DMS79 (cell line): Measurements from ENCODE around the gene CTNNA2.

Experiments
- DNase-seq: peaks from one replicate; lab custom pipeline; 2025; lab: John Stamatoyannopoulos, UW

CTNNA2 gene

DNA sequence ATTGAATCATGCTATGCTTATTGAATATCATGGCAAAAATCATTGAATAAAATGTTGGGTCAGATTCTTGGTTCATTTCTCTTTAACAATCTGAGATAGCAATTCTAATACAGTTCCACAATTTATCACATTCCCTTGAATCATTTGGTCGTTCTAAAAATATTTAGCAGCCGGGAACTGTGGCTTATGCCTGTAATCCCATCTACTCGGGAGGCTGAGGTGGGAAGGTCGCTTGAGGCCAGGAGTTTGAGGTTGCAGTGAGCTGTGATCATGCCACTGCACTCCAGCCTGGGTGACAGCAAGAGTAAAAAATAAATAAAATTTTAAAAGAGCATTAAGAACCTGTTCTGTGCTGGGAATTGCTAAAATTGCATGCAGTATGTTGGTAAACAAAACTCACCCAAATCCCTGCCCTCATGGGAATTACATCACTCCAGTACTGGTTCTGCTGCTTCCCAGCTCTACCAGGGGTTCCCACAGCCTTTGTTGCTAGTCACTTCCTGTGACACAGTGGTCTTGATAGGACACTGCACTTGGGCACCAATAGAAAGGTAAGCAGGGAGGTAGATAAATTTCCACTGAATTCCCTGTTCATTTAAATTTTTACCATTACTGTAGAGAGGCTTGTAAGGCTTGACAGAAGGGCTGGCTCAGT, 200.4 kb downstream of the CTNNA2 start:
- no peak for DNase-seq

DNA sequence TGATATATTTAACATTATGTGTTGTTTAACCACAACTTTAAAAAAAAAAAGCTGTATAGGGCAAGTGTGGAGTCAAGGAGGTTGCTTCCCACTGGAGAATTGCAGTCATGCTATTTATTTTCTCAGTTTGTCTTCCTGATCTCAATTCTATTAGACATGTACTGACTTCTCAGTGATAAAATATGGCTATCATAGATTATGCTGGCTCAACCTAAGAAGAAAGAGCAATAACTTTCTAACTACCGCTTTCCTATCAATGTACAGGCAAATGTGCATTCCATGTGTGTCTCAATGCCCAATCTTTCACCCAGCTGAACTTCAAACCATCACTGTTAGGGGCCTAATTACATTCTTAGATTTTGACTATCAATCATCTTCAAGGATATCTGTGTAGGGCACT, 201.4 kb downstream of the CTNNA2 start:
- DNase-seq: no peak

DNA sequence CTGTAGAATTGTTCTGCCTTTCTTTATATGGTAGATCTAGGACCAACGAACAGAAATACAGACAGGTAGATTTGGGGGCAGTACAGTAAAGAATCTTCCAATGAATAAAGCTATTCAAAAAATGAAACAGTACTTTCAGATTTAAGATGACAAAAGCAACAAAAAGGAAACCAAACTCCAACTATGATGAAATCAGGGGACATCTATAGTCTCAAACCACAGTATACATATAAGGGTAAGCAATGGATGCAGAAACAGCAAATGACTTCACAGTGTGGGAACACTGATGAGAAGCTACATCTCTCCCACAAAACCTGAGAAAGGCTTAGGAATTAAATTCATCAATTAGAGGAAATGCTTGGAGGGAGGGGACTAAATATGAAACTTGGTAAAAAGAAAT, 202.5 kb downstream of the CTNNA2 start:
- no peak for DNase-seq

DNA sequence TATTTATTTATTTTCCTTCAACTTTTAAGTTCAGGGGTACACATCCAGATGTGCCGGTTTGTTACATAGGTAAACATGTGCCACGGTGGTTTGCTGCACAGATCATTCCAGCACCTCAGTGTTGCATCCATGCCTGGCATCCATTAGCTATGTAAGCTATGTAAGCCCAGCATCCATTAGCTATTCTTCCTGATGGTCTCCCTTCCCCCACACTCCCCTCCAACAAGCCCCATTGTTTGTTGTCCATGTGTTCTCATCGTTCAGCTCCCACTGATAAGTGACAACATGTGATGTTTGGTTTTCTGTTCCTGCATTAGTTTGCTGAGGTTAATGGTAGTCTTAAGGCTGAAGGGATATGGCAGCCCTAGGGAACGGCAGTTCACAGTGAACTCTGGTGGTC, 203.4 kb downstream of the CTNNA2 start:
- no peak for DNase-seq

DNA sequence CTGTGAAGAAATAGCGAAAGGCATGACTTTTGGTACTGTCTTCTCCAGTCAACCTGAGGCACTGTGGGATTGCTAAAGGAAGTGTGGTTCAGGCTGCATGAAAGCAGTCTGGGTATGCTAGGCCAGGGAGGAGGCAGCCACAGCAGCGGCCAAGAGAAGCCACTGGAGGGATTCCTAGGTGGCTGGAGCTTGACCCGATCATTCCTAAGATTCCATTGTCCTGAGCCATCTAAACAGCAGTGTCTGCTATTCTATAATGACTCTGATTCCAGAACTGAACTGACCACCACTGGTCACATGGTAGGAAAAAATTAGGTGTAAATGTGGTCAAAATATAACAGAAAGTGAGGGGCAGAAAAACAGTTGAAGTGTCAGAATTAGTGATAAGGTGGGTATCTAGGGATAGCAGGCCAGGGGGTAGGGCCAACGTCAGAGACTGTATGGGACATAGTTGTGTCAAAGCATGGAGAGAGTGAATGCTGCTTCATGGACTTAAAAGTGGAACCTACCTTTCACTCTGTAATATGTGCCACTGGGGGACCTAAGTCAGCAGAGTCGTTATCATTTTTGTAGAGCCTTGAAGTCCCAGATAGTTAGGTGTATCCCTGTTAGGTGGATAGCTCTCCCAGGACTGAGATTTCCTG, 204.6 kb downstream of the CTNNA2 start:
- no peak for DNase-seq

DNA sequence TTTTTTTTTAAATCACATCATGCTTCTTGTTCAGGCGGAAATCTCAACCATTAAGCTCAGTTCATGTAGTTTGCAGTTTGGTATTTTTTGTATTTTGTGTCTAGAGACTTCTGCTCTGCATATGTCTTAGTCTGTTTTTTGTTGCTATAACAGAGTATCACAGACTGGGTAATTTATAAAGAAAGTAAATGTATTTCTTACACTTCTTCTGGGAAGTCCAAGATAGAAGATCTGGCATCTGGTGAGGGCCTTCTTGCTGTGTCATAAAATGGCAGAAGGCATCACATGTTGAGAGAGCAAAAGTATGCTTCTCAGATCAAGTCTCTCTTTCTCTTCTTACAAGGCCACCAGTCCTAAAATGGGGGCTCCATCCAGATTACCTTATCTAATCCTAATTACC, 208.2 kb downstream of the CTNNA2 start:
- DNase-seq: no peak

DNA sequence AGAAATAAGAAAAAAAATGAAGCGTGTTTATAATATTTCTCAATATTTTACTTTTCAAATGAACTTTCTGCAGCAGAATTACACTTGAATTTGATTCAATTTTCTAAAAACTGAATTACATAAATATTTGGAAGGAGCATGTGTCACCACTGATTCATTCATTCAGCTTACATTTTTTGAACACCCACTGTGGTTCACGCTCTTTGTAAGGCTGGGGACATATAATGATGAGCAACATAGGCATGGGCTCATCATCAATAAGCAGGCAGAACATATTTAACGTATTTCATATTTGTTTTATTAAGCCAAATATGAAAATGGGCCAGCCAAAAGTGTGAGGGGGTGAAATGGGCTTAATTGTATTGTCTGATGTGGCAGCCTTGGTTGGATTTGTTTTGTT, 209.1 kb downstream of the CTNNA2 start:
- DNase-seq: no peak

DNA sequence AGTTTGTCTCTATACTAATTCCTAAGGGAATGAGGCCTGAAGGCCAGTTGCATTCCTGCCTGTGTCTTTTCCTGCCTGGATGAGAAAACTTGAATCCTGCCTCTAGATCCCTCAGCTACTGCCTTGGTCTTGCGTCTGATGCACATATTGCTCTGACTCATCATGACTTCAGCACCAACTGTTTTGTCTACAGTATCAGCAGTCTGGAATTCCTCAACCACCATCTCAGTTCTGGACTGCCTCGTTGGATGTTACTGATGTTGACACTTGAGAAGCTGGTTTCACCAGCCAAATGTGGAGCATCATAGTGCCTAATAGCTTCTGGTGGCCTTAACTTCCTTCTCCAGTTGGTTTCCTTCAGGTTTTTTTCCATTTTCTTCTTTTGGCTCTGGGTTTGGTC, 211.0 kb downstream of the CTNNA2 start:
- no peak for DNase-seq

DNA sequence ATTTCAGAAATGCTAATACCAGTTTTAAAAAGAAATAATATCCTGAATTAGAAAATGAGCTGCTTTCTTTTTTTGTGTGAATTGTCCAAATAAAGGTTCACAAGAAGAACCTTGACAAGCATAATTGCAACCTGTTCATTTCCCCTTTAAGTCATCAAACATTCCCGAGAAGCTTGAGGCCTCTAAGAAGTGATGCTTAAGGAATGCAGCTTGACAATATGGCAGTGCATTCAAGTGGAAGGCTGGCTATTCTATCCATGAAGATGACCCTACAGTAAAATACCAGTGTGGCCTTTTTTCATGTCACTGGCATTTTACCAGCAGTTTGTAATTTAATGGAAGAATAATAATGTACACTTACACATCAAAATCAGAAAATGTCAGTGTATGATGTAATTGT, 216.7 kb downstream of the CTNNA2 start:
- no peak for DNase-seq

DNA sequence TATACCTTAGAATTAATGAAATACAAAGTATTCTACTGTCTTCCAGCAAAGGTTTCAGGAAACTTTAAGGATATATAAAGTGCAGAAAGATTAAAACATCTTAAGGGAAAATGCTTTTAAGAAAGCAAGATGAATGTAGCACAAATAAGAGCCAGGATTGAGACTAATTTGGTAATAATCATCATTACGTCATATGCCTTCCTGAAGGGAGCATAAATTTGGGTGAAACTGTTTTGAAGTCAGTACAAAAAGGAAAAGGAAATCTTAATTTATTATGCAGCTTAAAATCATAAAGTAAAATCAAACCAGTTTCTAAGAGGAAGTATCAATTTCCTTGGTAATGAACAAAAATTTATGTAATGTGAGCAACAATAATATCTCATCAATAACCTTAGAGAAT, 221.7 kb downstream of the CTNNA2 start:
- no peak for DNase-seq

DNA sequence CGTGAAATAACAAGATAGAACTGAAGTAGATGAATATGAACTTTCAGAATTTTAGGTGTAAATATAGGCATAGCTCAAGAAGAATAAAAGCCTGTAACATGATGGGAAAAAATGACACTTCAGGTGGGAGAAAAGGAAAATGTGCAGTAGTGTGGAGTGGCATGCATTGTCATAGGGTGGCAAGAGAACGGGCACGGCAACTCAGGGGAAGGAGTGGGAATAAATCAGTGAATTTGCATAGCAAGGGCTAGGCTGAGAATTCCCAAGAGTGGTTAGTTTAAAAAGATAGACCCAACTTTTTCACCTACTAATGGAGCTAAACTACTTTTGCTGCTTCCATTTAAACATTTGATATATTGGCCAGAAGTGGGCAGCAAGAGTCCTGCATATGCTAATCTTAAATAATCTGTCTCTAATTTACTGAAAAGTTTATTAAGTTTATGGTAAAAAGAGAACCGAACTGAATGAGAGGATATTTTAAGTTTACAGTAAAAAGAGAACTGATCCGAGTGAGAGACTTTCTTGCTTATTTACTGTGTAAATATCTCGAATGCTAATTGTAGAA, 228.1 kb downstream of the CTNNA2 start:
- no peak for DNase-seq

DNA sequence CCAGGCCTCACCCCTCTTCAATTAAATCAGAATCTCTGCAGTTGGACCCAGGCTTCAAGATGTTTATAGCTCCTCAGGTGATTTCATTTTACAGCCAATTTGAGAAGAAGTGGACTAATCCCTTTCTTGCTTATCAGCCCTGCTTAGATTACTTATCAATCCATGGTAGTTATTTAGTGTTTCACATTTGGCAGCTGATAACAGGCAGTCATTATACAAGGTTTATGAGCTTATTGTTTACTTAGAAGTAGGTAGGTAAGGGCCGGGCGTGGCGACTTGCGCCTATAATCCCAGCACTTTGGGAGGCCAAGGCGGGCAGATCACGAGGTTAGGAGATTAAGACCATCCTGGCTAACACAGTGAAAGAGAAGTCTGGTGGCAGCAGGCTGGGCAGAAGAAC, 237.5 kb downstream of the CTNNA2 start:
- no peak for DNase-seq

DNA sequence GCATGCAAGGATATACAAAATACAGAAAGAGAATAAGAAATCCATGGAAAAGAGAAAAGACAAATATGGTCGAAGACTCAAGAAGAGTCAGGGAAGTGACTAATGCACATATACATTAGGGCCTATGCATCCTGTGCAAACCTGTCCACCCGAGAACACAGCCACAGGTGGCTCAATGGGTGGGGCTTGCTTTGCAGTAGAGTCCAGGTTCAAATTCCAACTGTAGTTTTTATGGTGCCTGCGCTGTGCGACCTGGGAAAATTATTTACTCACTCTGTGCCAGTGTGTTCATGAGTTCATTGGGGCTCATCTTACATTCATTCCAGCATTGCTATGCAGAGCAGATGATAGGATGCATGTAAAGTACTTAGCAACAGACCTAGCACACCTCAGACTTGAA, 244.7 kb downstream of the CTNNA2 start:
- no peak for DNase-seq

DNA sequence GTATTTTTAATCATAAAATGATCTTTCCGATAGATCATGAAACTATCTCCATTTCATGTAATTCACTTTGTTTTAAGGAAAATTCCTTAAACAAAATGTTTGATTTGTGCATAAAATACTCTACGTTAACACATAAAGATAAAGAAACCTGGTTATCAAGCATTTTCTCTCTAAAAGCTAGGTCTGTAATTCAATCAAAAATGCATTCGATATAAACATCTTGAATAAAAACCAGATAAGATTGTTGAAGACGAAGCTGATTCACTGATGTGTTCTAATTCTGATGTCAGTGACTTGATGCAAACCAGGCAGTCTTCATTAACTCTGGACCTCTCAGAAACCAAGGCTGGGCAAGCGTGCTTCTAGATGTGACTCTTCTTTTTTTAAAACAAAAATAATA, 245.2 kb downstream of the CTNNA2 start:
- DNase-seq: no peak

DNA sequence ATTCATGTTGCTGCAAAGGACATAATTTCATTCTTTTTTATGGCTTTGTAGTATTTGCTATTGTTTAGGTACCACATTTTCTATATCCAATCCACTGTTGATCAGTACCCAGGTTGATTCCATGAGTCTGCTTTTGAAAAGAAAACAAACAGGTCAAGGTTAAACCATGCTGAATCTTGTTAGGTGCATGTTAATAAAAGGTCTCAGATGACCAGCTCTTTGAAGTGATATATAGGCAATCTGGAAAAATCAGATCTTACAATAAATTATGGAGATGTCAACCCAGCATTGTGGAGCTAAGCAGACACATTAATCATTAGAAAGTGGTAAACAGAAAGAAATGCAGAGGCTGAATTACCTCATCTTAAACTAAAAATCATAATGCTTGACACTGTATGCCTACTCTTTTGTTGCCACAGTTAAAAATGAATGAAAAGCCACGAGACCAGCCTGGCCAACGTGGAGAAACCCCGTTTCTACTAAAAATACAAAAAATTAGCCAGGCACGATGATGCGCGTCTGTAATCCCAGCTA, 246.0 kb downstream of the CTNNA2 start:
- DNase-seq: no peak

DNA sequence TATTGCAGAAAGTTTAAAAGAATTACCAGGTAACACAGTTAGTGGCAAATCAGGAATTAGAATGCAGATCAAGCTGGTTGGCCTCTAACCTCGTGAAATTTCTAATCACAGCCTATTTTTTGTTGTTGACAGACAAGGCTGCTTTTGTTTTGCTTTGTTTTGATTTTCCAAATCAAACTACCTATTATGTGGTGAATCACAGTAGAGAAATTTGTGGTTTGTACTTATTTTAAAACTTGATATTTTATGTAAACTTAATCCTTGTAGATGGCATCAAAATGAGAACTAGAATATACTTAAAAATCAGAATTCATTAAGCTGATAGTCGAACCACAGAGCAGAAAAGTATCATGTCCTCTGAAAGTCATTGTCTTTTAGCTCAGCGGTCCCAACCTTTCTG, 258.1 kb downstream of the CTNNA2 start:
- no peak for DNase-seq

DNA sequence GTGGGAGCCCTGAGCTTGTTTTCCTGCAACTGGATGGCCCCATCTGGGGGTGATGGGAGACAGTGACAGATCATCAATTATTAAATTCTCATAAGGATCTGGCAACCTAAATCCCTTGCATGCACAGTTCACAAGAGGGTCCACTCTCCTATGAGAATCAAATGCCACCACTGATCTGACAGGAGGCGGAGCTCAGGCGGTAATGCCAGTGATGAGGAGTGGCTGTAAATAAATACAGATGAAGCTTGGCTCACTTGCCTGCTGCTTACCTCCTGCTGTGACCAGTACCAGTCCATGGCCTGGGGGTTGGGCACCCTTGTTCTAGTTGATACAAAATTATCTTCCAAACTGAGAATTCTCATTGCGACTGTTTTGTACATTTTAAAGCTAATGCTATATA, 258.6 kb downstream of the CTNNA2 start:
- DNase-seq: no peak

DNA sequence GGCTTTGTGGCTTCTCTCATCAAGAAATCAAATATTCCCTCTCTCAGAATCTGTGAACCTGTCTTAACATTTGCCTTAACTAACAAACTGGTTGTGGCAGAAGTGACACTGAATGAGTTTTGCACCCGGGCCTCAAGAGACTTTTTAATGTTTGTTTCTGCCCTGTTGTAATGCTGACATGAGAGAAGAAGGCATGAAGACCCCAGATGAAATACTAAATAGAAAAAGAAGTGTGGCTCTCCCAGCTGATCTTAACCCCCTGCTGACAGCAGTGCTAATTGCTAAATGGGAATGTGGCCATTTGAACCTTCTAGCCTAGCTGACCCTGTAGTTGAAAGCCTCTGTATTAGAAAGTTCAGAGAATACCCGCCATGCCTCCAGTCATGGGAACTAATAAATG, 261.2 kb downstream of the CTNNA2 start:
- no peak for DNase-seq

DNA sequence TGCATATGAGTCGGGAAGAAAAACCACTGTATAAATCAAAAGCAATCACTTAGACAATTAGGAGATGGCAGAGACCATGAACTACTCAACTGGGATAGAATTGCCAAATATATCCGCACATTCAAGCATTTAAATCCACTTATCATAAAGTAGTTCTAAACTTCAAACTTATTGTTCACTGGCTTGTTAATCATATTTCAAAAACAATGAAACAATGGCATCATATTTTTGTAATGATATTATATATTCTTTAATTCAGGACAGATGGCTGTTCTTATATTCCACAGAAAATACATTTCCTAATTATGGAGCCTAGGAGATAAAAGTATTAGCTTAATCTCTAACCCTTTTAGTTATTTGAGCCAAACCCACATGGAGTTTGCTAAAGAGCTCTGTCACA, 263.6 kb downstream of the CTNNA2 start:
- no peak for DNase-seq

DNA sequence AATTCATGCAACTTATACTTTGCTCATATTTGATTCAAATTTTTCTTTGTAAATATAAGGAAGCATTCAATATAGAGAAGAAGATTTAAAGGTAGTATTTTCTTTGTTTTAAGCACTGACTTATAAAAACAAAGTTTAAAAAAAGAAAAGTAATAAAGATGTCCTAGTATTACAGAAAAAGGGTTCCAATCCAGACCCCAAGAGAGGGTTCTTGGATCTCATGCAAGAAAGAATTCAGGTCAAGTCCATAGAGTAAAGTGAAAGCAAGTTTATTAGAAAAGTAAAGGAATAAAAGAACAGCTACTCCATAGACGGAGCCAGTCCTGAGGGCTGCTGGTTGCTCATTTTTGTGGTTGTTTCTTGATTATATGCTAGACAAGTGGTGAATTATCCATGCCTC, 267.9 kb downstream of the CTNNA2 start:
- no peak for DNase-seq

DNA sequence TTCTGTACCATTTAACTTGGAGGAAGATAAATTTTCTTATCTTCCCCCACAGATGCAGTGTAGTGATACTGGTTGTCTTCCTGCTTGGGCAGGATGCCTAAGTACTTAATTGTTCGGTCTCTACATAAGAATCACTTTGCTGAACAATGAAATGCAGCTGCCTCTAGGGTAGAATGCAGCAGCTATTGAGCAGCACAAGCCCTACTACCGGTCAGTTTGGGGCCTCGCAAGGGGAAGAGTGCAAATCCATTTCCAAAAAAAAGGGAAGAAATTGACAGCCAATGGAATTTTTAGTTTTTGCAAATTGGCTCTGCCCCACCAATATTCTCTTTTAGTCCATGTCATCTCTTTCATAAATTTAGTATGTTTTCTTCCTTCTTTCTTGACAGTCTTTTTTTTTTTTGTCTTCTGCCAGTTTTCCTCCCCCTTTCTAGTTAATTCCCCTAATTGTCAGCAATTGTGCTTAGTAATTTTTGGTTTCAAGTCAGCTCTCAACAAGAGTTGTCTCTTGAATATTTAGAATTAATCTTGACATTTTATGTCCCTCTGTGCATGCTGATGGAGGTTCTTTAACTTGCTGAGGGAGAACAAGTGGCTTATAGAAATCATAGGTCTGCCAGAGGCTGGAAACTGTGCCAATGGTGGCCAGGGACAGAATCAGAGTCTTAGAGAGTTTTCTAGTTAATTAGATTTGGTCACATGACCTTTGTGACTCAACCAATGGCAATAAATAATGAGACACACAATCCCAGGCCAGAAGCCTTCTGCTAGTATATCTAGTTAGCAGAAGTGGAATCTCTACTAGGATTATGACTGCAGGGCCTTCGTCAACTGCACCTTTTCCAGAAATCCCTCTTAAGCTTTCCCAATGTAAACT, 270.0 kb downstream of the CTNNA2 start:
- DNase-seq: no peak

DNA sequence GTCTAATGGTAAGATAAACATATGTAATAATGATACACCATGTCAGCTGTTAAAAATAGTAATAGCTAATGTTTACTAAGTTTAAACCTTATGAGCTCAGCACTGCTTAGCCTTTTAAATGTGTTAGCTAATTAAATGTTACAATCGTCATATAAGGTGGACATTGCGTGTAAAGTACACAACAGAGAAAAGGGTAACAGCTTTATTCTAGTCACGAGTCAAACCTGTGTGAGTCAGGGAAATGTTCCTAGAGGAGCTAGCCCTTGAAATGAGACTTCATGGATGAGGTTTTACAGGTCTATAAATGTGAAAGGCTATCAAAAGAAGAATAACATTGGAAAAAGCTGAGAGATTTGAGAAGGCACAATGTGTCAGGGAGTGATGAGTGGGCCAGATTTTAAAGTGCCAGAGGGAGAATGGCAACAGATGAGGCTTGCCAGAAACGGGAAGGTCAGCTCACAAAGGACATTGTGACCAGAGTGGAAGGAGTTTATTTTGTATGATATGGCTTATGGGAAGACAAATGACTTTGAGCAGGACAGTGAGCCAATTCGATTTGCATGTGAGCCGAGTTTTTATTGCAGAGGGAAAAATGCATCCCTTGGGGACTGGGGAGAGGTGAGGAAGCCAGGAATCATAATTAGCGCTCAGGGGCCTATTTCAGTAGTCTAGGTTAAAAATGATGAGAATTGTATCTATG, 276.3 kb downstream of the CTNNA2 start:
- no peak for DNase-seq
